Astrocyte (in vitro differentiated cells and primary cell): ENCODE measurements around the gene PDYN. TPM values are rescaled to one million over a fixed set of nuclear protein-coding genes. Genes with fewer than 3 reads are reported as not detected.
"Not testable (repeated sequence)": the region's sequence is repeated elsewhere in the genome, so short reads cannot be mapped to it uniquely, and the experiment has no call there.

Experiments used
- DNase-seq: peaks from one replicate; pipeline ENCODE4 v3.0.0-alpha.2; 2010; ENCODE audit warnings: low read depth
- FAIRE-seq: peaks from 2 replicates; lab custom pipeline; 2011; peaks lifted over from hg19 to GRCh38; lab: Jason Lieb, UNC
- H2AFZ ChIP-seq: 2 replicates; pipeline ENCODE4 v1.6.0; 2012; ENCODE audit warnings: low read depth, low read length, inconsistent platforms
- H3K27ac ChIP-seq: 2 replicates; pipeline ENCODE4 v1.5.1; 2011; ENCODE audit warnings: low read depth, low read length, inconsistent platforms
- H3K27me3 ChIP-seq: 2 replicates; pipeline ENCODE4 v1.6.0; 2011; ENCODE audit warnings: low read length, inconsistent platforms; ENCODE audit not compliant: insufficient read depth
- H3K36me3 ChIP-seq: 2 replicates; pipeline ENCODE4 v1.5.1; 2011; ENCODE audit warnings: low read length, inconsistent platforms; ENCODE audit not compliant: insufficient read depth
- H3K4me1 ChIP-seq: 2 replicates; pipeline ENCODE4 v1.5.1; 2011; ENCODE audit warnings: low read length, inconsistent platforms; ENCODE audit not compliant: insufficient read depth
- H3K4me2 ChIP-seq: 2 replicates; pipeline ENCODE4 v1.6.0; 2012; ENCODE audit warnings: low read length, inconsistent platforms
- H3K4me3 ChIP-seq: 2 replicates; pipeline ENCODE4 v1.5.1; 2011; ENCODE audit warnings: low read depth, mild to moderate bottlenecking, low read length, inconsistent platforms; ENCODE audit not compliant: insufficient read depth
- H3K79me2 ChIP-seq: 2 replicates; pipeline ENCODE4 v1.6.0; 2012; ENCODE audit warnings: mild to moderate bottlenecking, low read length, inconsistent platforms; ENCODE audit not compliant: insufficient read depth
- H3K9ac ChIP-seq: 2 replicates; pipeline ENCODE4 v1.6.0; 2012; ENCODE audit warnings: mild to moderate bottlenecking, low read length, inconsistent platforms
- H3K9me3 ChIP-seq: 2 replicates; pipeline ENCODE4 v1.5.1; 2012; ENCODE audit warnings: low read depth, mild to moderate bottlenecking, low read length, inconsistent platforms; ENCODE audit not compliant: insufficient read depth
- H4K20me1 ChIP-seq: 2 replicates; pipeline ENCODE4 v1.6.0; 2012; ENCODE audit warnings: low read length, inconsistent platforms; ENCODE audit not compliant: insufficient read depth
- H3K27ac Mint-ChIP-seq: one replicate; pipeline ENCODE4 v1.8.0; 2021; ENCODE audit warnings: mild to moderate bottlenecking, mixed read lengths; ENCODE audit not compliant: unreplicated experiment
- H3K27me3 Mint-ChIP-seq: one replicate; pipeline ENCODE4 v1.8.0; 2021; ENCODE audit warnings: low read depth, mixed read lengths; ENCODE audit not compliant: unreplicated experiment
- H3K36me3 Mint-ChIP-seq: one replicate; pipeline ENCODE4 v1.8.0; 2021; ENCODE audit warnings: low read depth, mixed read lengths; ENCODE audit not compliant: unreplicated experiment
- H3K4me1 Mint-ChIP-seq: one replicate; pipeline ENCODE4 v1.8.0; 2021; ENCODE audit warnings: low read depth, mixed read lengths; ENCODE audit not compliant: unreplicated experiment
- H3K4me3 Mint-ChIP-seq: one replicate; pipeline ENCODE4 v1.8.0; 2021; ENCODE audit warnings: mild to moderate bottlenecking, moderate library complexity, mixed read lengths; ENCODE audit not compliant: unreplicated experiment
- H3K9me3 Mint-ChIP-seq: one replicate; pipeline ENCODE4 v1.8.0; 2021; ENCODE audit warnings: mild to moderate bottlenecking, mixed read lengths; ENCODE audit not compliant: unreplicated experiment
- CTCF ChIP-seq: IDR thresholded peaks from 2 replicates; pipeline ENCODE4 v1.5.1; 2011; ENCODE audit warnings: low read depth, mild to moderate bottlenecking, inconsistent platforms, low read length, moderate library complexity; ENCODE audit not compliant: insufficient read depth
- EZH2 ChIP-seq: IDR thresholded peaks from 2 replicates; pipeline ENCODE4 v1.6.1; 2012; ENCODE audit warnings: mild to moderate bottlenecking, low read length, inconsistent platforms; ENCODE audit not compliant: insufficient read depth
- total RNA-seq: library from RNA; stranded (reverse); gene quantifications from 2 replicates; pipeline ENCODE4 v1.2.1, GENCODE V29; 2021

PDYN gene
- total RNA-seq, 1 donor from 2014 or later = not detected

GRCh38 chr20:2037296-2037914 is 43.5 kb upstream of the PDYN start:
- H3K36me3 Mint-ChIP-seq = no peaks in the 10 kb centered on the region
- Histone ChIP-seq H3K4me2 (no peak overlapping the region), H3K4me1 (no peaks in the 10 kb centered on the region), H3K4me3 (no peak overlapping the region), H3K9ac (no peak overlapping the region), H3K79me2 (no peaks in the 10 kb centered on the region), H3K27me3 (no peaks in the 10 kb centered on the region), H3K9me3 (no peaks in the 10 kb centered on the region), H4K20me1 (no peaks in the 10 kb centered on the region), H2AFZ (no peak overlapping the region), H3K36me3 (no peaks in the 10 kb centered on the region), H3K27ac (no peak overlapping the region)
- DNase-seq = no peak
- no peak overlapping the region for H3K27ac Mint-ChIP-seq
- no peak for FAIRE-seq
- TF ChIP-seq CTCF (no peak), EZH2 (no peak)
- peaks cover 1% of the 10 kb centered on the region for H3K4me1 Mint-ChIP-seq
- no peak overlapping the region for H3K4me3 Mint-ChIP-seq
- H3K9me3 Mint-ChIP-seq = no peaks in the 10 kb centered on the region
- peaks cover 26% of the 10 kb centered on the region for H3K27me3 Mint-ChIP-seq

- not testable (repeated sequence) for H2AFZ ChIP-seq, DNase-seq, H3K27ac ChIP-seq, H3K79me2 ChIP-seq, H3K27ac Mint-ChIP-seq, H3K4me3 ChIP-seq, H3K4me3 Mint-ChIP-seq, H4K20me1 ChIP-seq, H3K4me1 ChIP-seq, H3K9me3 ChIP-seq, H3K27me3 ChIP-seq, H3K9me3 Mint-ChIP-seq, H3K4me2 ChIP-seq, H3K4me1 Mint-ChIP-seq, FAIRE-seq, H3K9ac ChIP-seq, H3K36me3 Mint-ChIP-seq, H3K36me3 ChIP-seq
- peaks cover 25% of the 10 kb centered on the region for H3K27me3 Mint-ChIP-seq
These were observed 42.5 kb upstream of the PDYN start for GRCh38 chr20:2036357-2036756.

GRCh38 chr20:2032168-2032567 is 38.3 kb upstream of the PDYN start:
- Histone ChIP-seq H3K4me2 (no peak overlapping the region), H2AFZ (no peak overlapping the region), H3K9me3 (no peaks in the 10 kb centered on the region), H4K20me1 (no peaks in the 10 kb centered on the region), H3K36me3 (no peaks in the 10 kb centered on the region), H3K79me2 (no peaks in the 10 kb centered on the region), H3K4me3 (no peak overlapping the region), H3K27ac (no peak overlapping the region), H3K4me1 (no peaks in the 10 kb centered on the region), H3K27me3 (no peaks in the 10 kb centered on the region), H3K9ac (no peak overlapping the region)
- Mint-ChIP-seq H3K9me3 (no peaks in the 10 kb centered on the region), H3K4me1 (peaks cover 8% of the 10 kb centered on the region), H3K36me3 (no peaks in the 10 kb centered on the region), H3K4me3 (no peak overlapping the region), H3K27me3 (peaks cover 14% of the 10 kb centered on the region), H3K27ac (peak overlapping the region; percentile 2)
- FAIRE-seq = no peak
- DNase-seq = no peak
- no peak for TF ChIP-seq CTCF
- TF ChIP-seq EZH2 = no peak
